ENCODE measurements around the gene SH3GL1.
A peak's percentile ranks its signal among the peaks of the same experiment; 100 is the strongest.

Gene SH3GL1

GRCh38 chr19:4362831-4363545 is 37.4 kb downstream of the SH3GL1 start:
- DNase-seq, result no peak
- peaks cover 57% of the 10 kb centered on the region for H3K4me1 ChIP-seq (ENCODE audit: control insufficient read depth, insufficient read depth, low read depth, low read length)
- no peak overlapping the region for H3K14ac ChIP-seq (ENCODE audit: low read length in 2 of 2)
- no peak overlapping the region for H3K4ac ChIP-seq (ENCODE audit: low read depth in 1 of 2, low read length in 2 of 2)
- H2BK15ac ChIP-seq (ENCODE audit: low read depth, poor library complexity, severe bottlenecking), result no peak overlapping the region
- H3K23ac ChIP-seq (ENCODE audit: low read length in 2 of 2), result no peak overlapping the region
- no peak overlapping the region for H3K4me3 ChIP-seq (ENCODE audit: insufficient read depth in 1 of 2, low read depth in 1 of 2, low read length in 2 of 2)
- H3K79me1 ChIP-seq (replicated peaks; ENCODE audit: low read length, poor library complexity, severe bottlenecking), result peaks cover 27% of the 10 kb centered on the region
- H2BK5ac ChIP-seq (ENCODE audit: low read depth, low read length, poor library complexity, severe bottlenecking), result no peak overlapping the region
- H4K8ac ChIP-seq (ENCODE audit: low read length), result no peak overlapping the region
- no peak overlapping the region for H2AFZ ChIP-seq (ENCODE audit: low read depth, low read length)
- H3K27ac ChIP-seq (ENCODE audit: low read length, poor library complexity, severe bottlenecking), result no peak overlapping the region
- H3K36me3 ChIP-seq (ENCODE audit: control insufficient read depth in 1 of 2, insufficient read depth in 2 of 2, low read depth in 1 of 2, low read length in 2 of 2), result peaks cover 83 to 96% of the 10 kb centered on the region in 2 experiments
- no peak overlapping the region for H3K4me2 ChIP-seq (ENCODE audit: low read length, poor library complexity, severe bottlenecking)
- H3K9ac ChIP-seq (ENCODE audit: low read length), result no peak overlapping the region
- no peak overlapping the region for H4K91ac ChIP-seq (ENCODE audit: low read length)
- 82% methylated on average over 22 of the region's 22 CpGs for WGBS
- H2BK120ac ChIP-seq (ENCODE audit: low read depth, low read length), result no peak overlapping the region
- no peaks in the 10 kb centered on the region for H3K9me3 ChIP-seq (ENCODE audit: control insufficient read depth, low read length)
- no peaks in the 10 kb centered on the region for H3K27me3 ChIP-seq (ENCODE audit: control insufficient read depth in 1 of 2, insufficient read depth in 1 of 2, low read length in 2 of 2)
- H2AK5ac ChIP-seq (ENCODE audit: low read length, severe bottlenecking), result no peak overlapping the region
- H3K18ac ChIP-seq (ENCODE audit: low read depth in 1 of 2, low read length in 2 of 2), result no peak overlapping the region
- no peak overlapping the region for H2BK12ac ChIP-seq (ENCODE audit: low read length in 2 of 2)

GRCh38 chr19:4362101-4362828 is 38.1 kb downstream of the SH3GL1 start:
- peaks cover 53% of the 10 kb centered on the region for H3K4me1 ChIP-seq (ENCODE audit: control insufficient read depth, insufficient read depth, low read depth, low read length)
- H4K91ac ChIP-seq (ENCODE audit: low read length), result no peak overlapping the region
- H3K9me3 ChIP-seq (ENCODE audit: control insufficient read depth, low read length), result no peaks in the 10 kb centered on the region
- H3K18ac ChIP-seq (ENCODE audit: low read depth in 1 of 2, low read length in 2 of 2), result no peak overlapping the region
- H3K27me3 ChIP-seq (ENCODE audit: control insufficient read depth in 1 of 2, insufficient read depth in 1 of 2, low read length in 2 of 2), result no peaks in the 10 kb centered on the region
- H3K14ac ChIP-seq (ENCODE audit: low read length in 2 of 2), result no peak overlapping the region
- H3K79me1 ChIP-seq (replicated peaks; ENCODE audit: low read length, poor library complexity, severe bottlenecking), result peaks cover 24% of the 10 kb centered on the region
- H3K4me2 ChIP-seq (ENCODE audit: low read length, poor library complexity, severe bottlenecking), result no peak overlapping the region
- H2AK5ac ChIP-seq (ENCODE audit: low read length, severe bottlenecking), result no peak overlapping the region
- WGBS, result 93% methylated on average over 32 of the region's 32 CpGs
- H2BK5ac ChIP-seq (ENCODE audit: low read depth, low read length, poor library complexity, severe bottlenecking), result no peak overlapping the region
- no peak overlapping the region for H3K4me3 ChIP-seq (ENCODE audit: insufficient read depth in 1 of 2, low read depth in 1 of 2, low read length in 2 of 2)
- H3K4ac ChIP-seq (ENCODE audit: low read depth in 1 of 2, low read length in 2 of 2), result no peak overlapping the region
- no peak overlapping the region for H3K9ac ChIP-seq (ENCODE audit: low read length)
- no peak overlapping the region for H2BK15ac ChIP-seq (ENCODE audit: low read depth, poor library complexity, severe bottlenecking)
- H2BK120ac ChIP-seq (ENCODE audit: low read depth, low read length), result no peak overlapping the region
- H2AFZ ChIP-seq (ENCODE audit: low read depth, low read length), result no peak overlapping the region
- peak overlapping the region; percentile 10 for H4K8ac ChIP-seq (ENCODE audit: low read length)
- H3K23ac ChIP-seq (ENCODE audit: low read length in 2 of 2), result no peak overlapping the region
- H2BK12ac ChIP-seq (ENCODE audit: low read length in 2 of 2), result no peak overlapping the region
- no peak overlapping the region for H3K27ac ChIP-seq (ENCODE audit: low read length, poor library complexity, severe bottlenecking)
- H3K36me3 ChIP-seq (ENCODE audit: control insufficient read depth in 1 of 2, insufficient read depth in 2 of 2, low read depth in 1 of 2, low read length in 2 of 2), result peaks cover 81 to 96% of the 10 kb centered on the region in 2 experiments
- no peak for DNase-seq

- Histone ChIP-seq H3K9me3 (ENCODE audit: control insufficient read depth, low read length) (no peaks in the 10 kb centered on the region), H4K8ac (ENCODE audit: low read length) (no peak overlapping the region), H3K79me1 (replicated peaks; ENCODE audit: low read length, poor library complexity, severe bottlenecking) (peaks cover 21% of the 10 kb centered on the region), H2BK5ac (ENCODE audit: low read depth, low read length, poor library complexity, severe bottlenecking) (no peak overlapping the region), H3K4me3 (ENCODE audit: insufficient read depth in 1 of 2, low read depth in 1 of 2, low read length in 2 of 2) (no peak overlapping the region), H2AK5ac (ENCODE audit: low read length, severe bottlenecking) (peak overlapping the region; percentile 33), H2BK120ac (ENCODE audit: low read depth, low read length) (no peak overlapping the region), H2BK12ac (ENCODE audit: low read length in 2 of 2) (no peak overlapping the region), H2BK15ac (ENCODE audit: low read depth, poor library complexity, severe bottlenecking) (no peak overlapping the region), H3K9ac (ENCODE audit: low read length) (no peak overlapping the region), H3K4me1 (ENCODE audit: control insufficient read depth, insufficient read depth, low read depth, low read length) (peaks cover 50% of the 10 kb centered on the region), H3K4me2 (ENCODE audit: low read length, poor library complexity, severe bottlenecking) (no peak overlapping the region), H2AFZ (ENCODE audit: low read depth, low read length) (no peak overlapping the region), H4K91ac (ENCODE audit: low read length) (no peak overlapping the region), H3K4ac (ENCODE audit: low read depth in 1 of 2, low read length in 2 of 2) (no peak overlapping the region), H3K23ac (ENCODE audit: low read length in 2 of 2) (no peak overlapping the region), H3K14ac (ENCODE audit: low read length in 2 of 2) (peak overlapping the region in 1 of 2 experiments; percentile 31), H3K36me3 (ENCODE audit: control insufficient read depth in 1 of 2, insufficient read depth in 2 of 2, low read depth in 1 of 2, low read length in 2 of 2) (peaks cover 81 to 92% of the 10 kb centered on the region in 2 experiments), H3K27me3 (ENCODE audit: control insufficient read depth in 1 of 2, insufficient read depth in 1 of 2, low read length in 2 of 2) (no peaks in the 10 kb centered on the region), H3K27ac (ENCODE audit: low read length, poor library complexity, severe bottlenecking) (peak overlapping the region; percentile 25), H3K18ac (ENCODE audit: low read depth in 1 of 2, low read length in 2 of 2) (no peak overlapping the region)
- no peak for DNase-seq
- 91% methylated on average over 43 of the region's 50 CpGs for WGBS
These were observed 38.9 kb downstream of the SH3GL1 start for GRCh38 chr19:4361152-4362046.

All from mesenchymal stem cell (in vitro differentiated cells and primary cell).